HL-60 (cell line): Measurements from ENCODE around the gene MAJIN.

ENCODE experiments used
- DNase-seq, 2 experiments: peaks; one replicate each; pipeline ENCODE4 v3.0.0-alpha.2; 2010 to 2020; ENCODE audit warnings: low read depth in 1 of 2, low spot score in 1 of 2
- H3K27ac ChIP-seq: fragments of 250-450 bp; sonication (Bioruptor Pico); replicated peaks from 2 replicates; pipeline ENCODE4 v1.5.1; 2020; ENCODE audit warnings: mild to moderate bottlenecking, moderate library complexity
- H3K27me3 ChIP-seq: fragments of 250-450 bp; sonication (Bioruptor Pico); 2 replicates; pipeline ENCODE4 v1.5.1; 2021; ENCODE audit warnings: mild to moderate bottlenecking, moderate library complexity; ENCODE audit not compliant: insufficient read depth, poor library complexity, severe bottlenecking
- H3K4me3 ChIP-seq: replicated peaks from 2 replicates; pipeline ENCODE4 v1.5.1; 2011; ENCODE audit warnings: mild to moderate bottlenecking, control low read depth, low read length; ENCODE audit not compliant: insufficient read depth
- GABPA ChIP-seq: IDR thresholded peaks from 2 replicates; pipeline ENCODE4 v1.6.1; 2012; ENCODE audit warnings: low read depth
- POLR2AphosphoS5 ChIP-seq: IDR thresholded peaks from 2 replicates; pipeline ENCODE4 v1.6.1; 2012; ENCODE audit warnings: low read depth
- SPI1 ChIP-seq: IDR thresholded peaks from 2 replicates; pipeline ENCODE4 v1.6.1; 2012; ENCODE audit warnings: low read depth, mild to moderate bottlenecking, borderline replicate concordance
- TF ChIP-seq, protein P1 (sequence below): IDR thresholded peaks from 2 replicates; pipeline ENCODE4 v1.6.1; 2012; ENCODE audit warnings: low read depth; ENCODE audit not compliant: insufficient replicate concordance
- TF ChIP-seq, protein P2 (sequence below): IDR thresholded peaks from one replicate; pipeline ENCODE4 v1.5.1; 2011; ENCODE audit warnings: low read length, control low read depth, inconsistent platforms; ENCODE audit not compliant: insufficient read depth

MAJIN gene

DNA sequence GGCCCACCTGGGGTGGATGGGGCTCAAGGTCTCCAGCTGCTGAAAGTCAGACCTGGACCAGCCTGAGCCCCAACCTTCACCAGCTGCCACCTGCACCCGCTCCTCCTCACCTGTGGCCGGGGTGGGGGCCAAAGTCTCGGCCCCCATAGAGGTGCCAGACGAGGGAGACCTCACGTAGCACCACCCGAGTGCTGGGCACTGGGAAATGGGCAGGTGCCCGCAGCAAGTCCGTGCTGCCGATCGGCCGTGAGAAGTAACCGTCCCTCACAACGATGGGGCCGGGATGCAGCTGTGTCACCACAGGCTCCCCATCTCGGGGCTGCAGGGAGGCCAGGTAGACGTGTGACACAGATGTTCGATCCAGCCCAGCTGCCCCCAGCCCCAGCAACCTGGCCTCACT is 71.1 kb downstream of the MAJIN start:
- TF ChIP-seq, protein P1, sequence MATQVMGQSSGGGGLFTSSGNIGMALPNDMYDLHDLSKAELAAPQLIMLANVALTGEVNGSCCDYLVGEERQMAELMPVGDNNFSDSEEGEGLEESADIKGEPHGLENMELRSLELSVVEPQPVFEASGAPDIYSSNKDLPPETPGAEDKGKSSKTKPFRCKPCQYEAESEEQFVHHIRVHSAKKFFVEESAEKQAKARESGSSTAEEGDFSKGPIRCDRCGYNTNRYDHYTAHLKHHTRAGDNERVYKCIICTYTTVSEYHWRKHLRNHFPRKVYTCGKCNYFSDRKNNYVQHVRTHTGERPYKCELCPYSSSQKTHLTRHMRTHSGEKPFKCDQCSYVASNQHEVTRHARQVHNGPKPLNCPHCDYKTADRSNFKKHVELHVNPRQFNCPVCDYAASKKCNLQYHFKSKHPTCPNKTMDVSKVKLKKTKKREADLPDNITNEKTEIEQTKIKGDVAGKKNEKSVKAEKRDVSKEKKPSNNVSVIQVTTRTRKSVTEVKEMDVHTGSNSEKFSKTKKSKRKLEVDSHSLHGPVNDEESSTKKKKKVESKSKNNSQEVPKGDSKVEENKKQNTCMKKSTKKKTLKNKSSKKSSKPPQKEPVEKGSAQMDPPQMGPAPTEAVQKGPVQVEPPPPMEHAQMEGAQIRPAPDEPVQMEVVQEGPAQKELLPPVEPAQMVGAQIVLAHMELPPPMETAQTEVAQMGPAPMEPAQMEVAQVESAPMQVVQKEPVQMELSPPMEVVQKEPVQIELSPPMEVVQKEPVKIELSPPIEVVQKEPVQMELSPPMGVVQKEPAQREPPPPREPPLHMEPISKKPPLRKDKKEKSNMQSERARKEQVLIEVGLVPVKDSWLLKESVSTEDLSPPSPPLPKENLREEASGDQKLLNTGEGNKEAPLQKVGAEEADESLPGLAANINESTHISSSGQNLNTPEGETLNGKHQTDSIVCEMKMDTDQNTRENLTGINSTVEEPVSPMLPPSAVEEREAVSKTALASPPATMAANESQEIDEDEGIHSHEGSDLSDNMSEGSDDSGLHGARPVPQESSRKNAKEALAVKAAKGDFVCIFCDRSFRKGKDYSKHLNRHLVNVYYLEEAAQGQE = no peak
- no peak for TF ChIP-seq SPI1
- no peak for TF ChIP-seq POLR2AphosphoS5
- TF ChIP-seq, protein P2, sequence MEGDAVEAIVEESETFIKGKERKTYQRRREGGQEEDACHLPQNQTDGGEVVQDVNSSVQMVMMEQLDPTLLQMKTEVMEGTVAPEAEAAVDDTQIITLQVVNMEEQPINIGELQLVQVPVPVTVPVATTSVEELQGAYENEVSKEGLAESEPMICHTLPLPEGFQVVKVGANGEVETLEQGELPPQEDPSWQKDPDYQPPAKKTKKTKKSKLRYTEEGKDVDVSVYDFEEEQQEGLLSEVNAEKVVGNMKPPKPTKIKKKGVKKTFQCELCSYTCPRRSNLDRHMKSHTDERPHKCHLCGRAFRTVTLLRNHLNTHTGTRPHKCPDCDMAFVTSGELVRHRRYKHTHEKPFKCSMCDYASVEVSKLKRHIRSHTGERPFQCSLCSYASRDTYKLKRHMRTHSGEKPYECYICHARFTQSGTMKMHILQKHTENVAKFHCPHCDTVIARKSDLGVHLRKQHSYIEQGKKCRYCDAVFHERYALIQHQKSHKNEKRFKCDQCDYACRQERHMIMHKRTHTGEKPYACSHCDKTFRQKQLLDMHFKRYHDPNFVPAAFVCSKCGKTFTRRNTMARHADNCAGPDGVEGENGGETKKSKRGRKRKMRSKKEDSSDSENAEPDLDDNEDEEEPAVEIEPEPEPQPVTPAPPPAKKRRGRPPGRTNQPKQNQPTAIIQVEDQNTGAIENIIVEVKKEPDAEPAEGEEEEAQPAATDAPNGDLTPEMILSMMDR = no peak
- TF ChIP-seq GABPA = no peak
- H3K27me3 ChIP-seq = no peaks in the 10 kb centered on the region
- no peak for DNase-seq
- H3K27ac ChIP-seq = no peak overlapping the region
- H3K4me3 ChIP-seq = no peak overlapping the region

DNA sequence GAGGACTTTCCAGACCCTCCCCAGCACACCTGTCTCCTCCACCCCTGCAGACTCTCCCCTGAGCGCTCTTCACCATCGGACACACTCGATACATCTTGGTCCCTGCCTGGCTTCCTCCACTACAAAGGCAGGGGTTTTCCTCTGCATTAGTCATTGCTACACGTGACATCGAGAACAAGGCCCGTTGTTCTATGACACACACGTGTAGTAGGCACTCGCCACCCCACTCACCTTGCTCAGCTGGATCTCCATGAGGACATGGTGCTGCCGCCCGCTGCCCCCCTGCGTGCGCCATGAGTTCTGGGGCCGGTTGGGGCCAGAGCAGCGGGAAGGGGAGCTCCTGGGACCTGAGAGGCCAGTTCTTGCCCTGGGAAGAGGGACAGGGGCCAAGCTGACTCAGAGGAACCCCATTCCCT is 71.6 kb downstream of the MAJIN start:
- Histone ChIP-seq H3K4me3 (no peak overlapping the region), H3K27ac (no peak overlapping the region), H3K27me3 (no peaks in the 10 kb centered on the region)
- TF ChIP-seq, protein P2 = no peak
- TF ChIP-seq GABPA (no peak), POLR2AphosphoS5 (no peak), SPI1 (no peak)
- TF ChIP-seq, protein P1 = no peak
- DNase-seq = no peak

DNA sequence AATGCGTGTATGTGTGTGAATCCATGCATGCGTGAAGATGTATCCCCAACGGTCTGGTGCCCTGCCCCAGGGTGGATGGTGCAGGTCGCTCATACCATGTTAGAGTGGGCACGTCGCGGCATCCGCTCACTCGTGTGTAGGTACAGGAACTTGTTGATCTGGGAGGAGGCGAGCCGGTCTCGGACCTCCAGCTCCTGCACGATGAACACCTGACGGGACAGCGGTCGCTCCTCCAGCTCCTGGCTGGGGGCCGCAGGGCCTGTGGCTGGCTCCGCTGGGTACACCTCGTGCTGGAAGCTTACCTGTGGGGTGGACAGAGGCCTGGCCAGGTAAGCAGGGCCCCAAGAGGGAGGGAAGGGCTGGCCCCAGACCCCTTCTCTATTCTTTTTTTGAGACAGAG is 73.4 kb downstream of the MAJIN start:
- Histone ChIP-seq H3K4me3 (no peak overlapping the region), H3K27ac (no peak overlapping the region), H3K27me3 (no peaks in the 10 kb centered on the region)
- DNase-seq = no peak
- TF ChIP-seq, protein P2 = no peak
- TF ChIP-seq, protein P1 = no peak
- no peak for TF ChIP-seq GABPA
- TF ChIP-seq SPI1 = no peak
- no peak for TF ChIP-seq POLR2AphosphoS5
